Sigmoid colon (tissue), 3 donors: ENCODE results near the gene GABBR1.

Experiments
- POLR2A ChIP-seq, 2 donors: fragments of 450-650 bp; IDR thresholded peaks; one replicate each; pipeline ENCODE4 v1.6.1; 2016; ENCODE audit warnings: antibody characterized with exemption in 2 of 2, mild to moderate bottlenecking in 2 of 2, moderate library complexity in 2 of 2
- TF ChIP-seq, protein P1 (sequence below), 4 experiments: fragments of 450-650 bp in 3 of 4; fragments of 200-600 bp in 1 of 4; IDR thresholded peaks; one replicate each; pipeline ENCODE4 v1.5.1; 2016 to 2019; ENCODE audit warnings: antibody characterized with exemption in 4 of 4, mild to moderate bottlenecking in 3 of 4, moderate library complexity in 2 of 4

DNA sequence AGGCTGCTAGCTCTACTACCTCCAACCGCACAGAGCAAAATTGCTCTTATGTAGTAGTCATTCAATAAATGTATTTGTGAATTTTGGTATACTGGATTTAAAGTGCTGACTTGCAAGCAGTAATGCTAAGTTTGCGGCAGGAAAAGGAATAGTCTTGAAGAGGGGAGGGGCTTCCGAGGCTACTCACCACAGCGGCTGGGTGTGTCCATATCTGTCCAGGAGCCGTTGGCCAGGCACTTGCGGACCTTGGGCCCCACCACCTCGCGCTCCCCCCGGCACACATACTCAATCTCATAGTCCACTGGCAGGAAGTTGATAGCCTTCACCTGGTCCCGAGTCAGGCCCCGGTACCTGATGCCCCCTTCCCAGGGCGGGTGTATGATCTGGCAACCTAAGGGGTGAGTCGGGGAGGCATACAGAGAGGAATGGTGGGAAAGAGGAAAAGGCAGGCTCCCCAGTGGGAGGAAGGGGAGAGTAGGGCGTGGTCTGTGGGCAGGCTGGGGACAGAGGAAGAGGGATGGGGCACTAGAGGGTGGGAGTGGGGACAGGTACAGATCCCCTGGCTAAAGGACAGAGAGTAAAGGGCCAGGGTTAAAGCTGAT, 1.7 kb downstream of the GABBR1 start:
- TF ChIP-seq POLR2A (IDR thresholded peaks at IDR 0.05) = no peak
- TF ChIP-seq, protein P1, sequence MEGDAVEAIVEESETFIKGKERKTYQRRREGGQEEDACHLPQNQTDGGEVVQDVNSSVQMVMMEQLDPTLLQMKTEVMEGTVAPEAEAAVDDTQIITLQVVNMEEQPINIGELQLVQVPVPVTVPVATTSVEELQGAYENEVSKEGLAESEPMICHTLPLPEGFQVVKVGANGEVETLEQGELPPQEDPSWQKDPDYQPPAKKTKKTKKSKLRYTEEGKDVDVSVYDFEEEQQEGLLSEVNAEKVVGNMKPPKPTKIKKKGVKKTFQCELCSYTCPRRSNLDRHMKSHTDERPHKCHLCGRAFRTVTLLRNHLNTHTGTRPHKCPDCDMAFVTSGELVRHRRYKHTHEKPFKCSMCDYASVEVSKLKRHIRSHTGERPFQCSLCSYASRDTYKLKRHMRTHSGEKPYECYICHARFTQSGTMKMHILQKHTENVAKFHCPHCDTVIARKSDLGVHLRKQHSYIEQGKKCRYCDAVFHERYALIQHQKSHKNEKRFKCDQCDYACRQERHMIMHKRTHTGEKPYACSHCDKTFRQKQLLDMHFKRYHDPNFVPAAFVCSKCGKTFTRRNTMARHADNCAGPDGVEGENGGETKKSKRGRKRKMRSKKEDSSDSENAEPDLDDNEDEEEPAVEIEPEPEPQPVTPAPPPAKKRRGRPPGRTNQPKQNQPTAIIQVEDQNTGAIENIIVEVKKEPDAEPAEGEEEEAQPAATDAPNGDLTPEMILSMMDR (IDR thresholded peaks at IDR 0.05) = no peak
